ENCODE results near the gene C2CD4D. TPM values are rescaled to one million over a fixed set of nuclear protein-coding genes. Genes with fewer than 3 reads are reported as not detected.

The C2CD4D gene
- total and polyA plus RNA-seq, 2 of the 13 experiments (the other 11 are each of a cell fraction or from before 2014, with no cell fraction given) = not detected

- TF ChIP-seq PAX8 (CRISPR knock-in tag; IDR thresholded peaks at IDR 0.05; ENCODE audit: borderline replicate concordance) = no peak
- peak; percentile 96 for TF ChIP-seq RNF2 (conservative IDR thresholded peaks at IDR 0.05; ENCODE audit: low read depth)
- no peak for TF ChIP-seq ZNF276 (CRISPR knock-in tag; IDR thresholded peaks at IDR 0.05; ENCODE audit: low read depth)
- no peak for TF ChIP-seq FUBP1 (CRISPR knock-in tag; IDR thresholded peaks at IDR 0.05; ENCODE audit: borderline replicate concordance)
- TF ChIP-seq NFIC (IDR thresholded peaks at IDR 0.05; ENCODE audit: low read length) = no peak
- TF ChIP-seq ELK4 (CRISPR knock-in tag; IDR thresholded peaks at IDR 0.05; ENCODE audit: borderline replicate concordance) = no peak
- TF ChIP-seq DBP (CRISPR knock-in tag; IDR thresholded peaks at IDR 0.05; ENCODE audit: not compliant biosample characterization) = no peak
- TF ChIP-seq ZZZ3 (CRISPR knock-in tag; IDR thresholded peaks at IDR 0.05; ENCODE audit: borderline replicate concordance) = no peak
- TF ChIP-seq PLSCR1 (CRISPR knock-in tag; IDR thresholded peaks at IDR 0.05; ENCODE audit: borderline replicate concordance) = no peak
- peak; percentile 36; the same call in 1 of the 2 replicates for TF ChIP-seq ZNF318 (CRISPR knock-in tag; IDR thresholded peaks at IDR 0.05)
- peak; percentile 60; the same call in 1 of the 2 replicates for TF ChIP-seq ZNF331 (CRISPR knock-in tag; IDR thresholded peaks at IDR 0.05)
- TF ChIP-seq POLR2AphosphoS2 (IDR thresholded peaks at IDR 0.05; ENCODE audit: low read depth, low read length) = no peak
Observed at GRCh38 chr1:151790071-151790939, 49.3 kb downstream of the C2CD4D start, which contains the start of gene TDRKH (continued).

Data from HepG2 (cell line).